Measurements from ENCODE around the gene MEIS2.

GRCh38 chr15:37028625-37029296 lies 71.6 kb downstream of the MEIS2 start:
- TF ChIP-seq, protein P1, sequence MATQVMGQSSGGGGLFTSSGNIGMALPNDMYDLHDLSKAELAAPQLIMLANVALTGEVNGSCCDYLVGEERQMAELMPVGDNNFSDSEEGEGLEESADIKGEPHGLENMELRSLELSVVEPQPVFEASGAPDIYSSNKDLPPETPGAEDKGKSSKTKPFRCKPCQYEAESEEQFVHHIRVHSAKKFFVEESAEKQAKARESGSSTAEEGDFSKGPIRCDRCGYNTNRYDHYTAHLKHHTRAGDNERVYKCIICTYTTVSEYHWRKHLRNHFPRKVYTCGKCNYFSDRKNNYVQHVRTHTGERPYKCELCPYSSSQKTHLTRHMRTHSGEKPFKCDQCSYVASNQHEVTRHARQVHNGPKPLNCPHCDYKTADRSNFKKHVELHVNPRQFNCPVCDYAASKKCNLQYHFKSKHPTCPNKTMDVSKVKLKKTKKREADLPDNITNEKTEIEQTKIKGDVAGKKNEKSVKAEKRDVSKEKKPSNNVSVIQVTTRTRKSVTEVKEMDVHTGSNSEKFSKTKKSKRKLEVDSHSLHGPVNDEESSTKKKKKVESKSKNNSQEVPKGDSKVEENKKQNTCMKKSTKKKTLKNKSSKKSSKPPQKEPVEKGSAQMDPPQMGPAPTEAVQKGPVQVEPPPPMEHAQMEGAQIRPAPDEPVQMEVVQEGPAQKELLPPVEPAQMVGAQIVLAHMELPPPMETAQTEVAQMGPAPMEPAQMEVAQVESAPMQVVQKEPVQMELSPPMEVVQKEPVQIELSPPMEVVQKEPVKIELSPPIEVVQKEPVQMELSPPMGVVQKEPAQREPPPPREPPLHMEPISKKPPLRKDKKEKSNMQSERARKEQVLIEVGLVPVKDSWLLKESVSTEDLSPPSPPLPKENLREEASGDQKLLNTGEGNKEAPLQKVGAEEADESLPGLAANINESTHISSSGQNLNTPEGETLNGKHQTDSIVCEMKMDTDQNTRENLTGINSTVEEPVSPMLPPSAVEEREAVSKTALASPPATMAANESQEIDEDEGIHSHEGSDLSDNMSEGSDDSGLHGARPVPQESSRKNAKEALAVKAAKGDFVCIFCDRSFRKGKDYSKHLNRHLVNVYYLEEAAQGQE (IDR thresholded peaks at IDR 0.05; ENCODE audit: insufficient read depth in 1 of 2, low read depth in 2 of 2, low read length in 2 of 2) = no peak
- TF ChIP-seq SIN3A (IDR thresholded peaks at IDR 0.05; ENCODE audit: borderline replicate concordance, insufficient read depth, low read length) (no peak), POLR2AphosphoS5 (IDR thresholded peaks at IDR 0.05; ENCODE audit: low read depth, low read length) (no peak), TAF1 (IDR thresholded peaks at IDR 0.05; ENCODE audit: borderline replicate concordance, insufficient read depth, low read length) (no peak), FOXP2 (optimal IDR thresholded peaks at IDR 0.05; ENCODE audit: borderline replicate concordance, extremely low read depth, extremely low read length, insufficient read depth) (peak; percentile 25)
